Measurements from ENCODE around the gene RAI1. TPM values are rescaled to one million over a fixed set of nuclear protein-coding genes. Genes with fewer than 3 reads are reported as not detected.

The RAI1 gene
- total RNA-seq, 1 donor from 2014 or later: 31.1 TPM

GRCh38 chr17:17732892-17733670 is 51.8 kb downstream of the RAI1 start:
- no peak for TF ChIP-seq CTCF (IDR thresholded peaks at IDR 0.05)
- no peak for ATAC-seq
- no peaks in the 10 kb centered on the region for H3K36me3 ChIP-seq
- no peak overlapping the region for H3K4me3 ChIP-seq
- intact Hi-C loops (cut with DNase I): no loop called here
- no peak for DNase-seq
- peaks cover 34% of the 10 kb centered on the region for H3K4me1 ChIP-seq
- H3K27me3 ChIP-seq (ENCODE audit: low read depth): no peaks in the 10 kb centered on the region
- H3K9me3 ChIP-seq: no peaks in the 10 kb centered on the region
- H3K27ac ChIP-seq: no peak overlapping the region

GRCh38 chr17:17736205-17737183 is 55.2 kb downstream of the RAI1 start:
- Histone ChIP-seq H3K27ac (no peak overlapping the region), H3K27me3 (ENCODE audit: low read depth) (no peaks in the 10 kb centered on the region), H3K4me1 (peaks cover 48% of the 10 kb centered on the region), H3K4me3 (no peak overlapping the region), H3K36me3 (no peaks in the 10 kb centered on the region), H3K9me3 (no peaks in the 10 kb centered on the region)
- intact Hi-C loops (cut with DNase I): no loop called here
- no peak for TF ChIP-seq CTCF (IDR thresholded peaks at IDR 0.05)
- ATAC-seq: no peak
- no peak for DNase-seq

GRCh38 chr17:17737961-17738894 is 57.0 kb downstream of the RAI1 start:
- no peaks in the 10 kb centered on the region for H3K9me3 ChIP-seq
- DNase-seq (peak; percentile 74), ATAC-seq (peak; percentile 58 to 76)
- H3K27me3 ChIP-seq (ENCODE audit: low read depth): no peaks in the 10 kb centered on the region
- no peak for TF ChIP-seq CTCF (IDR thresholded peaks at IDR 0.05)
- intact Hi-C loops (cut with DNase I): no loop called here
- no peak overlapping the region for H3K4me3 ChIP-seq
- H3K27ac ChIP-seq: peak overlapping the region; percentile 36
- H3K36me3 ChIP-seq: no peaks in the 10 kb centered on the region
- H3K4me1 ChIP-seq: peaks cover 61% of the 10 kb centered on the region

GRCh38 chr17:17738901-17739300 is 57.6 kb downstream of the RAI1 start:
- Histone ChIP-seq H3K36me3 (no peaks in the 10 kb centered on the region), H3K4me3 (no peak overlapping the region), H3K27me3 (ENCODE audit: low read depth) (no peaks in the 10 kb centered on the region), H3K27ac (peak overlapping the region; percentile 36), H3K4me1 (peaks cover 61% of the 10 kb centered on the region), H3K9me3 (no peaks in the 10 kb centered on the region)
- no peak for TF ChIP-seq CTCF (IDR thresholded peaks at IDR 0.05)
- intact Hi-C loops (cut with DNase I): no loop called here
- no peak for DNase-seq
- ATAC-seq: peak; percentile 7 to 57
